ENCODE data around the gene XRCC6. TPM values are rescaled to one million over a fixed set of nuclear protein-coding genes. Genes with fewer than 3 reads are reported as not detected.

XRCC6 gene
- total and polyA plus RNA-seq, 12 donors, result 122 to 498 (median 240) TPM

GRCh38 chr22:41700108-41700364 is 78.9 kb downstream of the XRCC6 start:
- TF ChIP-seq POLR2A (IDR thresholded peaks at IDR 0.05), result no peak
- TF ChIP-seq, protein P1, sequence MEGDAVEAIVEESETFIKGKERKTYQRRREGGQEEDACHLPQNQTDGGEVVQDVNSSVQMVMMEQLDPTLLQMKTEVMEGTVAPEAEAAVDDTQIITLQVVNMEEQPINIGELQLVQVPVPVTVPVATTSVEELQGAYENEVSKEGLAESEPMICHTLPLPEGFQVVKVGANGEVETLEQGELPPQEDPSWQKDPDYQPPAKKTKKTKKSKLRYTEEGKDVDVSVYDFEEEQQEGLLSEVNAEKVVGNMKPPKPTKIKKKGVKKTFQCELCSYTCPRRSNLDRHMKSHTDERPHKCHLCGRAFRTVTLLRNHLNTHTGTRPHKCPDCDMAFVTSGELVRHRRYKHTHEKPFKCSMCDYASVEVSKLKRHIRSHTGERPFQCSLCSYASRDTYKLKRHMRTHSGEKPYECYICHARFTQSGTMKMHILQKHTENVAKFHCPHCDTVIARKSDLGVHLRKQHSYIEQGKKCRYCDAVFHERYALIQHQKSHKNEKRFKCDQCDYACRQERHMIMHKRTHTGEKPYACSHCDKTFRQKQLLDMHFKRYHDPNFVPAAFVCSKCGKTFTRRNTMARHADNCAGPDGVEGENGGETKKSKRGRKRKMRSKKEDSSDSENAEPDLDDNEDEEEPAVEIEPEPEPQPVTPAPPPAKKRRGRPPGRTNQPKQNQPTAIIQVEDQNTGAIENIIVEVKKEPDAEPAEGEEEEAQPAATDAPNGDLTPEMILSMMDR (IDR thresholded peaks at IDR 0.05), result no peak
- Histone ChIP-seq H3K36me3 (replicated peaks in 1 of 2) (no peaks in the 10 kb centered on the region), H3K9me3 (replicated peaks in 1 of 3) (no peaks in the 10 kb centered on the region), H3K27me3 (no peaks in the 10 kb centered on the region), H3K4me1 (replicated peaks in 1 of 2) (peaks cover 0 to 13% of the 10 kb centered on the region in 2 donors), H3K4me3 (no peak overlapping the region), H3K27ac (no peak overlapping the region)
- no peak for DNase-seq
- intact Hi-C loops (cut with DNase I), result no loop called here
- 89 to 95% (median 94%) methylated on average over 12 to 16 of the region's 16 CpGs for WGBS, 4 donors

DNA sequence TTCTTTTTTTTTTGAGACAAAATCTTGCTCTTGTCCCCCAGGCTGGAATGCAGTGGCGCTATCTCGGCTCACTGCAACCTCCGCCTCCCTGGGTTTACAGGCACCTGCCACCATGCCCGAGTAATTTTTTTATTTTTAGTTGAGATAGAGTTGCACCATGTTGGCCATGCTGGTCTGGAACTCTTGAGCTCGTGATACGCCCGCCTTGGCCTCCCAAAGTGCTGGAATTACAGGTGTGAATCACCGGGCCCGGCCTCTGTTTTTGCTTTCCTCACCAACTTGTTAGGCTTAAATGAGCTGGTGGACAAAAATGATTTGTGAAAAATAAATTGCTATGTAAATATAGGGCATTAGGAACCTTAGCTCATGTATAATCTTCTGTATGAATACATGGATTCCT is 81.7 kb downstream of the XRCC6 start:
- Histone ChIP-seq H3K36me3 (replicated peaks in 1 of 2) (no peaks in the 10 kb centered on the region), H3K4me3 (no peak overlapping the region), H3K4me1 (replicated peaks in 1 of 2) (peaks cover 0 to 5% of the 10 kb centered on the region in 2 donors), H3K27ac (no peak overlapping the region), H3K27me3 (no peaks in the 10 kb centered on the region), H3K9me3 (replicated peaks in 1 of 3) (no peaks in the 10 kb centered on the region)
- no peak for TF ChIP-seq POLR2A (IDR thresholded peaks at IDR 0.05)
- TF ChIP-seq, protein P1 (IDR thresholded peaks at IDR 0.05), result no peak
- DNase-seq, result no peak
- WGBS, 4 donors, result 93 to 94% (median 94%) methylated on average over 9 of the region's 9 CpGs
- intact Hi-C loops (cut with DNase I), result no loop called here

GRCh38 chr22:41709341-41709740 is 88.2 kb downstream of the XRCC6 start:
- 88 to 93% (median 89%) methylated on average over 10 of the region's 10 CpGs for WGBS, 4 donors
- Histone ChIP-seq H3K27me3 (no peaks in the 10 kb centered on the region), H3K4me1 (replicated peaks in 1 of 2) (no peaks in the 10 kb centered on the region), H3K27ac (no peak overlapping the region), H3K4me3 (no peak overlapping the region), H3K9me3 (replicated peaks in 1 of 3) (no peaks in the 10 kb centered on the region), H3K36me3 (replicated peaks in 1 of 2) (no peaks in the 10 kb centered on the region)
- TF ChIP-seq, protein P1 (IDR thresholded peaks at IDR 0.05), result no peak
- TF ChIP-seq POLR2A (IDR thresholded peaks at IDR 0.05), result no peak
- intact Hi-C loops (cut with DNase I), result no loop called here
- DNase-seq, result no peak

DNA sequence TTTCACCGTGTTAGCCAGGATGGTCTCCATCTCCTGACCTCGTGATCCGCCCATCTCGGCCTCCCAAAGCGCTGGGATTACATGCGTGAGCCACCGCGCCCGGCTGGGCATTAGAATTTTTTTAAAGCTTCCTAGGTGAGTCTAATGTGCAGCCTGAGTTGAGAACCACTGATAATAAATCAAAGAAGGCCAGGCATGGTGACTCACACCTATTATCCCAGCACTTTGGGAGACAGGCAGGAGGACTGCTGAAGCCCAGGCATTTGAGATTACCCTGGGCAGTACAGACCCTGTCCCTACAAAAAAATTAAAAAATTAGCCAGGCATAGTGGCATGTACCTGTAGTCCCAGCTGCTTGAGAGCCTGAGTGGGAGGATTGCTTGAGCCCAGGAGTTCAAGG is 91.9 kb downstream of the XRCC6 start:
- intact Hi-C loops (cut with DNase I), result no loop called here
- no peak overlapping the region for H3K4me3 ChIP-seq
- DNase-seq, result peak in 1 of 7 donors; percentile 14
- no peaks in the 10 kb centered on the region for H3K36me3 ChIP-seq (replicated peaks in 1 of 2)
- 79 to 86% (median 80%) methylated on average over 9 of the region's 9 CpGs for WGBS, 4 donors
- no peak overlapping the region for H3K27ac ChIP-seq
- no peaks in the 10 kb centered on the region for H3K27me3 ChIP-seq
- H3K9me3 ChIP-seq (replicated peaks in 1 of 3), result no peaks in the 10 kb centered on the region
- H3K4me1 ChIP-seq (replicated peaks in 1 of 2), result no peaks in the 10 kb centered on the region
- TF ChIP-seq, protein P1 (IDR thresholded peaks at IDR 0.05), result no peak
- TF ChIP-seq POLR2A (IDR thresholded peaks at IDR 0.05), result no peak

Small RNA genes lying within 50 kb of the gene (small RNA-seq; reads per million reads assigned to genes)
- 0 reads per million in 2 donors for gene HMGN2P10
- gene RF00019, result 0 reads per million in 2 donors
- gene RNU6-476P, result 0 reads per million in 2 donors

Other genes starting within 250 kb of the XRCC6 start
- 10 to 100 TPM in 8 of 9 donors, 1 to 10 TPM in 1; 7.2 to 33.9 (median 23.2) TPM for gene TEF, start 239.4 kb upstream of the XRCC6 start, total RNA-seq
- gene TEF, start 239.4 kb upstream of the XRCC6 start, polyA plus RNA-seq, result 10 to 100 TPM; 11.8 to 17.5 (median 15.2) TPM
- 100 to 1,000 TPM in 1 of 9 donors, 10 to 100 TPM in 8; 16.2 to 117 (median 56.7) TPM for gene TOB2, start 174.5 kb upstream of the XRCC6 start, total RNA-seq
- 10 to 100 TPM; 14.7 to 24.1 (median 20.6) TPM for gene TOB2, start 174.5 kb upstream of the XRCC6 start, polyA plus RNA-seq
- gene PHF5A, start 152.6 kb upstream of the XRCC6 start, total RNA-seq, result 10 to 100 TPM; 18.2 to 49.0 (median 27.8) TPM
- 10 to 100 TPM; 29.5 to 50.8 (median 38.4) TPM for gene PHF5A, start 152.6 kb upstream of the XRCC6 start, polyA plus RNA-seq
- gene ACO2, start 152.2 kb upstream of the XRCC6 start, total RNA-seq, result 100 to 1,000 TPM; 104 to 212 (median 146) TPM
- gene ACO2, start 152.2 kb upstream of the XRCC6 start, polyA plus RNA-seq, result 100 to 1,000 TPM in 1 of 3 donors, 10 to 100 TPM in 2; 35.5 to 135 (median 64.8) TPM
- 10 to 100 TPM; 18.7 to 92.6 (median 37.9) TPM for gene POLR3H, start 76.8 kb upstream of the XRCC6 start, total RNA-seq
- 10 to 100 TPM; 45.1 to 61.5 (median 53.6) TPM for gene POLR3H, start 76.8 kb upstream of the XRCC6 start, polyA plus RNA-seq
- 100 to 1,000 TPM in 7 of 9 donors, 10 to 100 TPM in 1, 1 to 10 TPM in 1; 7.4 to 281 (median 182) TPM for gene CSDC2, start 60.3 kb upstream of the XRCC6 start, total RNA-seq
- gene CSDC2, start 60.3 kb upstream of the XRCC6 start, polyA plus RNA-seq, result 100 to 1,000 TPM in 2 of 3 donors, 1 to 10 TPM in 1; 7.5 to 368 (median 212) TPM
- gene PMM1, start 31.5 kb upstream of the XRCC6 start, total RNA-seq, result 100 to 1,000 TPM in 1 of 9 donors, 10 to 100 TPM in 8; 39.4 to 105 (median 71.6) TPM
- 10 to 100 TPM; 37.8 to 53.0 (median 43.0) TPM for gene PMM1, start 31.5 kb upstream of the XRCC6 start, polyA plus RNA-seq
- 10 to 100 TPM; 11.4 to 64.7 (median 29.3) TPM for gene DESI1, start 252 bp upstream of the XRCC6 start, total RNA-seq
- gene DESI1, start 252 bp upstream of the XRCC6 start, polyA plus RNA-seq, result 10 to 100 TPM; 47.5 to 82.8 (median 58.7) TPM
- 100 to 1,000 TPM; 107 to 266 (median 166) TPM for gene SNU13, start 67.6 kb downstream of the XRCC6 start, total RNA-seq
- 100 to 1,000 TPM; 152 to 446 (median 241) TPM for gene SNU13, start 67.6 kb downstream of the XRCC6 start, polyA plus RNA-seq
- 1 to 10 TPM in 5 of 9 donors, under 1 TPM in 3, not detected in 1; 0.36 to 3.7 (median 1.2) TPM for gene MEI1, start 78.2 kb downstream of the XRCC6 start, total RNA-seq
- 1 to 10 TPM in 2 of 3 donors, under 1 TPM in 1; 0.81 to 3.2 (median 2.7) TPM for gene MEI1, start 78.2 kb downstream of the XRCC6 start, polyA plus RNA-seq
- gene CCDC134, start 179.4 kb downstream of the XRCC6 start, total RNA-seq, result 10 to 100 TPM; 24.9 to 64.4 (median 36.4) TPM
- 10 to 100 TPM in 1 of 3 donors, 1 to 10 TPM in 2; 4.9 to 28.0 (median 6.8) TPM for gene CCDC134, start 179.4 kb downstream of the XRCC6 start, polyA plus RNA-seq
- gene SREBF2, start 211.8 kb downstream of the XRCC6 start, total RNA-seq, result 100 to 1,000 TPM in 8 of 9 donors, 10 to 100 TPM in 1; 67.5 to 263 (median 152) TPM
- 100 to 1,000 TPM in 2 of 3 donors, 10 to 100 TPM in 1; 85.7 to 209 (median 104) TPM for gene SREBF2, start 211.8 kb downstream of the XRCC6 start, polyA plus RNA-seq

All from adrenal gland (tissue), 12 donors.